AG09309 (cell line): ENCODE data around the gene CLCN7.

Experiments used
- DNase-seq: peaks from one replicate; pipeline ENCODE4 v3.0.0-alpha.2; 2010; ENCODE audit warnings: low read depth
- H3K4me3 ChIP-seq: 2 replicates; pipeline ENCODE4 v1.5.1; 2011; ENCODE audit warnings: mild to moderate bottlenecking, low read depth, low read length, moderate library complexity; ENCODE audit not compliant: control insufficient read depth
- CTCF ChIP-seq: IDR thresholded peaks from 2 replicates; pipeline ENCODE4 v1.5.1; 2011; ENCODE audit warnings: mild to moderate bottlenecking, low read depth, low read length, inconsistent platforms; ENCODE audit not compliant: insufficient read depth, control insufficient read depth; ENCODE audit errors: missing control alignments

Gene CLCN7

GRCh38 chr16:1509307-1510221 lies 34.7 kb upstream of the CLCN7 start:
- no peak for DNase-seq
- TF ChIP-seq CTCF = no peak
- H3K4me3 ChIP-seq = no peak overlapping the region

GRCh38 chr16:1508494-1509187 lies 33.8 kb upstream of the CLCN7 start:
- no peak for DNase-seq
- no peak for TF ChIP-seq CTCF
- no peak overlapping the region for H3K4me3 ChIP-seq

GRCh38 chr16:1506494-1507213 lies 31.8 kb upstream of the CLCN7 start:
- TF ChIP-seq CTCF = no peak
- DNase-seq = no peak
- no peak overlapping the region for H3K4me3 ChIP-seq

- no peak overlapping the region for H3K4me3 ChIP-seq
- TF ChIP-seq CTCF = no peak
- no peak for DNase-seq
Observed at GRCh38 chr16:1505912-1506311, 31.1 kb upstream of the CLCN7 start.

GRCh38 chr16:1505073-1505844 lies 30.4 kb upstream of the CLCN7 start:
- no peak for DNase-seq
- H3K4me3 ChIP-seq = no peak overlapping the region
- TF ChIP-seq CTCF = no peak
